Neural crest cell (in vitro differentiated cells): ENCODE measurements around the gene LAT. TPM values are rescaled to one million over a fixed set of nuclear protein-coding genes. Genes with fewer than 3 reads are reported as not detected.

Source experiments
- DNase-seq: peaks from one replicate; pipeline ENCODE4 v3.0.0; 2021; ENCODE audit warnings: low read depth, mixed read lengths, low spot score
- H3K27ac Mint-ChIP-seq: one replicate; pipeline ENCODE4 v1.8.0; 2021; ENCODE audit warnings: mild to moderate bottlenecking, mixed read lengths; ENCODE audit not compliant: unreplicated experiment
- H3K27me3 Mint-ChIP-seq: 2 replicates; pipeline ENCODE4 v1.8.0; 2021; ENCODE audit warnings: low read depth, mild to moderate bottlenecking, mixed read lengths
- H3K36me3 Mint-ChIP-seq: 2 replicates; pipeline ENCODE4 v1.8.0; 2021; ENCODE audit warnings: low read depth, mild to moderate bottlenecking, mixed read lengths
- H3K4me1 Mint-ChIP-seq: 2 replicates; pipeline ENCODE4 v1.8.0; 2021; ENCODE audit warnings: mixed read lengths
- H3K4me3 Mint-ChIP-seq: one replicate; pipeline ENCODE4 v1.8.0; 2021; ENCODE audit warnings: mild to moderate bottlenecking, mixed read lengths
- H3K9me3 Mint-ChIP-seq: 2 replicates; pipeline ENCODE4 v1.8.0; 2021; ENCODE audit warnings: mixed read lengths
- total RNA-seq: library from RNA; stranded (reverse); gene quantifications from 2 replicates; pipeline ENCODE4 v1.2.1, GENCODE V29; 2021
- TF ChIP-seq, protein P1 (sequence below): fragments of 200-600 bp; sonication (generic); conservative IDR thresholded peaks from 2 replicates; pipeline ENCODE4 v1.5.0; 2021; ENCODE audit warnings: antibody characterized with exemption, mild to moderate bottlenecking

Gene LAT
- total RNA-seq, 1 donor from 2014 or later: 4.9 TPM

DNA sequence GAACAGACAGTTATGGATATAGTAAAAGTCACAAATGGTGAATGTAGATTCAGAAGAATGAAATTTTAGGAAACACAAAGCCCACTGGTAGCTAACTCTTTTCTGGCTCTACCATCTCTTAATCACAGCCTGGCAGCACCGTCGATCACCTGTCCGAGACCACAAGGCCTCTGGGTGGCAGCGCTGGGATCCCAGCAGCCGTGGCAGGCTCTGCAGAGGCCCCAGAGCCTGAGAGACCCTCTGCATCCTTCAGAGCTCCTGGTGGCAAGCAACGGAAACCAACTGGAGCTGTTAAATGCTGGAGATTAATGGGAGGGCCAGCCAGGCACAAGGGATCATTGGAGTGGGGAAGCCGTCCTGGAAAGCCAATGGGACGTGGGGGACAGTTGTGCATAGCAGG, 26.3 kb downstream of the LAT start:
- Mint-ChIP-seq H3K27ac (no peak overlapping the region), H3K4me3 (no peak overlapping the region), H3K36me3 (no peaks in the 10 kb centered on the region), H3K27me3 (peaks cover under 1% of the 10 kb centered on the region), H3K4me1 (no peaks in the 10 kb centered on the region), H3K9me3 (no peaks in the 10 kb centered on the region)
- TF ChIP-seq, protein P1, sequence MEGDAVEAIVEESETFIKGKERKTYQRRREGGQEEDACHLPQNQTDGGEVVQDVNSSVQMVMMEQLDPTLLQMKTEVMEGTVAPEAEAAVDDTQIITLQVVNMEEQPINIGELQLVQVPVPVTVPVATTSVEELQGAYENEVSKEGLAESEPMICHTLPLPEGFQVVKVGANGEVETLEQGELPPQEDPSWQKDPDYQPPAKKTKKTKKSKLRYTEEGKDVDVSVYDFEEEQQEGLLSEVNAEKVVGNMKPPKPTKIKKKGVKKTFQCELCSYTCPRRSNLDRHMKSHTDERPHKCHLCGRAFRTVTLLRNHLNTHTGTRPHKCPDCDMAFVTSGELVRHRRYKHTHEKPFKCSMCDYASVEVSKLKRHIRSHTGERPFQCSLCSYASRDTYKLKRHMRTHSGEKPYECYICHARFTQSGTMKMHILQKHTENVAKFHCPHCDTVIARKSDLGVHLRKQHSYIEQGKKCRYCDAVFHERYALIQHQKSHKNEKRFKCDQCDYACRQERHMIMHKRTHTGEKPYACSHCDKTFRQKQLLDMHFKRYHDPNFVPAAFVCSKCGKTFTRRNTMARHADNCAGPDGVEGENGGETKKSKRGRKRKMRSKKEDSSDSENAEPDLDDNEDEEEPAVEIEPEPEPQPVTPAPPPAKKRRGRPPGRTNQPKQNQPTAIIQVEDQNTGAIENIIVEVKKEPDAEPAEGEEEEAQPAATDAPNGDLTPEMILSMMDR: no peak
- DNase-seq: no peak

DNA sequence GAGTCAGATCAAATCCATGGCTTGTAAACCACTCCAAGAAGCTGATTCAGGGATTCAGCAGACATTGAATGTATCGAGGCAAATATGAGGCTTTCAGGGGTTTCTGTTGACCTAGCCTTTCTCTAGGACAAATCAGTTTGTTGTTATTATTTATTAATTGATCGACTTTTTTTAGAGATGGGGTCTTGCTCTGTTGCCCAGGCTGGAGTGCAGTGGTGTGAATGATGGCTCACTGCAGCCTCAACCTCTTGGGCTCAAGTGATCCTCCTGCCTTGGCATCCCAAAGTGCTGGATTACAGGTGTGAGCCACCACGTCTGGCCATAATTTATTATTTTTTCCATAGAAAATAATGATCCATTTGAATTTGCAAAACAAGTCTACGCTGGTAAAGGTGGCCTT, 27.0 kb downstream of the LAT start:
- H3K36me3 Mint-ChIP-seq: no peaks in the 10 kb centered on the region
- no peak overlapping the region for H3K4me3 Mint-ChIP-seq
- H3K9me3 Mint-ChIP-seq: no peaks in the 10 kb centered on the region
- H3K27ac Mint-ChIP-seq: no peak overlapping the region
- TF ChIP-seq, protein P1: no peak
- H3K27me3 Mint-ChIP-seq: no peaks in the 10 kb centered on the region
- H3K4me1 Mint-ChIP-seq: no peaks in the 10 kb centered on the region
- no peak for DNase-seq

DNA sequence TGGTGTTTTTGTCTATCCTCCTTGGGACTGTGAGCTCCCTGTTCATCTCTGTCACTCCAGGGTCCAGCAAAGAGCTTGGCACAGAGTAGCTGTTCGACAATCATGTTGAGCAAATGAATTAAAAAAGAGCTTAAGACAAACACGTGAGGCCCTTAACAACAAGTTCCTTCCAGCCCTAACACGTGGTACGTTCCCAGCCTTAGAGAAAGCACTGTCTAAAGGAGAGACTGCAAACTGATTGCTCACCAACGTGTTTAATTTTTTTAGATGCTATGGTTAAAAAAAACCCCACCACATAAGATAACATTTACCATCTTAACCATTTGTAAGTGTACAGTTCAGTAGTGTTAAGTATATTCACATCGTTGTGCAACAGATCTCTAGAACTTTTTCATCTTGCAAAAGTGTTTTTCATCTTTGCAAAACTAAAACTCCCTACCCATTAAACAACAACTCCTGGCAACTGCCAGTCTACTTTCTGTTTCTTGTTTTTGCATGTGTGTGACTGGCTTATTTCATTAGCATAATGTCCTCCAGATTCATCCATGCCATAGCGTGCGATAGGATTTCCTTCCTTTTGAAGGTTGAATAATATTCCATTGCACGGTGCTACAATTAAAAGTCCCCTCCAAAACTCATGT, 28.2 kb downstream of the LAT start:
- H3K27me3 Mint-ChIP-seq: no peaks in the 10 kb centered on the region
- H3K4me3 Mint-ChIP-seq: no peak overlapping the region
- no peaks in the 10 kb centered on the region for H3K36me3 Mint-ChIP-seq
- DNase-seq: no peak
- no peaks in the 10 kb centered on the region for H3K4me1 Mint-ChIP-seq
- H3K27ac Mint-ChIP-seq: no peak overlapping the region
- H3K9me3 Mint-ChIP-seq: no peaks in the 10 kb centered on the region
- TF ChIP-seq, protein P1: no peak

DNA sequence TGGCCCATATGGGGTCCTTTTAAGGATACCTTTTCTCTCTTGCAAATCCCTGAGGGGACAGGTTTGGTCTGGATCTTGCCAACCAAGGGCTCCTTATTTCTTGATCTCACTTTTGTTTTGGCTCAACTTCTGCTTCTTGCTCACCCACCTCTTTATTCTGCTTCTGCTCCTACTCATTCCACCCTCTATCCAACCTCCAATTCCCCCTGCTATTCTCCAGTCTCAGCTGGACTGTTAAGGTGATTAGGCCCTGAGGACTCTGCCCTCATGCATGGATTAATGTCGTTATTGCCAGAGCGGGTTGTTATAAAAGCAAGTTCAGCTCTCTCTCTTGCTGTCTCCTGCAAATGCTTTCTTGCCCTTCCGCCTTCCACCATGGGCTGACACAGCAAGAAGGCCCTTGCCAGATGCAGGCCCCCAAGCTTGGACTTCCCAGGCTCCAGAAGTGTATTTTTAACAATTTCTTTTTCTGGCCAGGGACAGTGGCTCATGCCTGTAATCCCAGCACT, 29.8 kb downstream of the LAT start:
- no peaks in the 10 kb centered on the region for H3K27me3 Mint-ChIP-seq
- no peak overlapping the region for H3K27ac Mint-ChIP-seq
- H3K9me3 Mint-ChIP-seq: no peaks in the 10 kb centered on the region
- no peak for DNase-seq
- no peaks in the 10 kb centered on the region for H3K36me3 Mint-ChIP-seq
- no peaks in the 10 kb centered on the region for H3K4me1 Mint-ChIP-seq
- no peak overlapping the region for H3K4me3 Mint-ChIP-seq
- TF ChIP-seq, protein P1: no peak

DNA sequence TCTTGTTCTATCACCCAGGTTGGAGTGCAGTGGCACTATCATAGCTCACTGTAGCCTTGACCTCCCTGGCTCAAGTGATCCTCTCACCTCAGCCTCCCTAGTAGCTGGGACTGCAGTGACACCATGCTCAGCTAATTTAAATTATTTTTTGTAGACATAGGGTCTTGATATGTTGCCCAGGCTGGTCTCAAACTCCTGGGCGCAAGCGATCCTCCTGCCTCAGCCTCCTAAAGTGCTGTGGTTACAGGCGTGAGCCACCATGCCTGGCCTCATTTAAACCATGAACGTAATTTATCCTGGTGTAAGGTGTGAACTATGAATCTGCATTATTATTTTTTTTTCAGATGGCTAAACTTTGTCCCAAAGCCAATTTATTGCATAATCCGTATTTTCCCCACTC, 37.3 kb downstream of the LAT start:
- H3K36me3 Mint-ChIP-seq: no peaks in the 10 kb centered on the region
- H3K4me3 Mint-ChIP-seq: no peak overlapping the region
- no peaks in the 10 kb centered on the region for H3K9me3 Mint-ChIP-seq
- H3K4me1 Mint-ChIP-seq: no peaks in the 10 kb centered on the region
- no peak for DNase-seq
- TF ChIP-seq, protein P1: no peak
- no peak overlapping the region for H3K27ac Mint-ChIP-seq
- peaks cover 2% of the 10 kb centered on the region for H3K27me3 Mint-ChIP-seq
